Mesendoderm (in vitro differentiated cells): ENCODE data around the gene SF3B6.

Experiments
- DNase-seq: peaks from one replicate; pipeline ENCODE4 v3.0.0; 2013
- H2AK5ac ChIP-seq: 2 replicates; pipeline ENCODE4 v1.6.1; 2013; ENCODE audit warnings: low read length, inconsistent platforms
- H2BK120ac ChIP-seq: 2 replicates; pipeline ENCODE4 v1.6.1; 2013; ENCODE audit warnings: low read depth, mild to moderate bottlenecking, low read length, moderate library complexity, mixed read lengths
- H2BK15ac ChIP-seq: replicated peaks from 2 replicates; pipeline ENCODE4 v1.6.1; 2013; ENCODE audit warnings: low read depth, mild to moderate bottlenecking, moderate library complexity
- H2BK5ac ChIP-seq: 2 replicates; pipeline ENCODE4 v1.6.1; 2013; ENCODE audit warnings: low read length, inconsistent platforms
- H3K18ac ChIP-seq: 2 replicates; pipeline ENCODE4 v1.6.1; 2013; ENCODE audit warnings: mild to moderate bottlenecking, low read length, mixed read lengths
- H3K23ac ChIP-seq: one replicate; pipeline ENCODE4 v1.6.1; 2013; ENCODE audit warnings: low read length
- H3K27ac ChIP-seq: 2 replicates; pipeline ENCODE4 v1.5.1; 2013; ENCODE audit warnings: low read depth, mild to moderate bottlenecking, inconsistent platforms, low read length, moderate library complexity
- H3K27me3 ChIP-seq: 2 replicates; pipeline ENCODE4 v1.6.1; 2013; ENCODE audit warnings: low read length, control low read depth, mild to moderate bottlenecking, inconsistent platforms; ENCODE audit not compliant: insufficient read depth, poor library complexity
- H3K36me3 ChIP-seq: 2 replicates; pipeline ENCODE4 v1.6.1; 2013; ENCODE audit warnings: low read length, inconsistent platforms; ENCODE audit not compliant: control insufficient read depth, insufficient read depth
- H3K4ac ChIP-seq: one replicate; pipeline ENCODE4 v1.6.1; 2013; ENCODE audit warnings: low read depth, mild to moderate bottlenecking, low read length, moderate library complexity
- H3K4me1 ChIP-seq: 2 replicates; pipeline ENCODE4 v1.6.1; 2013; ENCODE audit warnings: low read depth, low read length, inconsistent platforms; ENCODE audit not compliant: control insufficient read depth
- H3K4me2 ChIP-seq: 2 replicates; pipeline ENCODE4 v1.6.1; 2013; ENCODE audit warnings: low read length
- H3K4me3 ChIP-seq: 2 replicates; pipeline ENCODE4 v1.5.1; 2013; ENCODE audit warnings: mild to moderate bottlenecking, low read length
- H3K56ac ChIP-seq: one replicate; pipeline ENCODE4 v1.6.1; 2013; ENCODE audit warnings: low read length
- H3K79me1 ChIP-seq: 2 replicates; pipeline ENCODE4 v1.6.1; 2013; ENCODE audit warnings: low read length, inconsistent platforms
- H3K79me2 ChIP-seq: 2 replicates; pipeline ENCODE4 v1.6.1; 2013; ENCODE audit warnings: mild to moderate bottlenecking, low read length; ENCODE audit not compliant: control insufficient read depth, insufficient read depth
- H3K9ac ChIP-seq: 2 replicates; pipeline ENCODE4 v1.6.1; 2013; ENCODE audit warnings: low read length, inconsistent platforms
- H4K5ac ChIP-seq: one replicate; pipeline ENCODE4 v1.6.1; 2013; ENCODE audit warnings: low read length
- H4K8ac ChIP-seq: one replicate; pipeline ENCODE4 v1.6.1; 2013; ENCODE audit warnings: low read depth, mild to moderate bottlenecking, control low read depth, low read length, moderate library complexity
- WGBS: extraction: QIAGEN DNeasy Blood & Tissue Kit; methylation state at CpG from one replicate; pipeline ENCODE4 v1.1.7; 2013; ENCODE audit warnings: low lambda C conversion rate, missing lambda C conversion rate; ENCODE audit not compliant: insufficient coverage; ENCODE audit errors: extremely low coverage; 5-methylcytosine and 5-hydroxymethylcytosine counted together

SF3B6 gene

DNA sequence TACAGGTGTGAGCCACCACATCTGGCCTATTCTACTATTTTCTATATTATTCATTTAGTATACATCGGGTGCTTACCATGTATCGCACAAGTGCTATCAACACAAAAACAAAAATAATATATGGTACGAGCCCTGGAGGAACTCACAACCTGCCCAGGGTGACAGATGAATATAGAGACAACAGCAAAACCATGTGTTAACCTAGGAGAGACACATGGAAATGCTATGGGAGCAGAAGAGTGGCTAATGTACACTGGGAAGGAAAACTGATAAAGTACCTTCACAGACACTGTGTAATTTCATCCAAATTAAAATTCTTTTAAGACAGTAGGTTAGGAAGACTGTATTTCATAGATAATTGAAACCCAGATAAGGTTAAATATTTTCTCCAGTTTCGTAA is 3.9 kb downstream of the SF3B6 start:
- Histone ChIP-seq H4K5ac (no peak overlapping the region), H3K79me1 (peaks cover 12% of the 10 kb centered on the region), H2BK15ac (no peak overlapping the region), H2BK120ac (no peak overlapping the region), H3K23ac (no peak overlapping the region), H2AK5ac (no peak overlapping the region), H2BK5ac (no peak overlapping the region), H3K18ac (no peak overlapping the region), H3K4ac (no peak overlapping the region), H3K36me3 (peaks cover 5% of the 10 kb centered on the region), H3K4me3 (no peak overlapping the region), H3K27ac (no peak overlapping the region), H3K4me1 (no peaks in the 10 kb centered on the region), H3K9ac (no peak overlapping the region), H3K79me2 (peaks cover 11% of the 10 kb centered on the region), H3K56ac (no peak overlapping the region), H4K8ac (no peak overlapping the region), H3K27me3 (no peaks in the 10 kb centered on the region), H3K4me2 (no peak overlapping the region)
- DNase-seq: no peak
- no CpG with 5 or more reads among the region's 4 CpGs for WGBS

DNA sequence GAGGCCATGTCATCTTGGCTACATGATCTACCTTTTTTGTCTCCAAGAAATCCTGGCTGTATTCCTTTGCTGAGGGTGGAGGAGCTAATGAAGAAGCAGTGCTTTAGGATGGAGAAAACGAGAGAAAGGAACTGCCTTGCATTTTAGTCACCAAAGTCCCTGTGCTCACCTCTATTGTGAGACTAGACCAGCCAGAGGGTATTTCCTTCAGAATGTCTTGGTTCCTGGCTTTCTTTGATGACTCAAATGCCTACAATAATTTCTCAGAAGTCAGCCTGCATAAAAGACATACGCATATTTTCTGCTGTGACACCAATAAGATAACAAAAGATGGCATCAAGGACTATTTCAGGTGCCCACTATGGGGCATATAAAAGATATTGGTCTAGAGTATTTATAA is 10.8 kb downstream of the SF3B6 start:
- H4K8ac ChIP-seq: no peak overlapping the region
- H2BK120ac ChIP-seq: no peak overlapping the region
- H3K4me2 ChIP-seq: no peak overlapping the region
- no peak for DNase-seq
- H3K4me3 ChIP-seq: no peak overlapping the region
- no peak overlapping the region for H3K56ac ChIP-seq
- no peak overlapping the region for H3K23ac ChIP-seq
- peaks cover 2% of the 10 kb centered on the region for H3K36me3 ChIP-seq
- no peak overlapping the region for H2BK5ac ChIP-seq
- no peak overlapping the region for H3K4ac ChIP-seq
- no peak overlapping the region for H3K27ac ChIP-seq
- H3K18ac ChIP-seq: no peak overlapping the region
- H4K5ac ChIP-seq: no peak overlapping the region
- no CpG with 5 or more reads among the region's 2 CpGs for WGBS
- no peaks in the 10 kb centered on the region for H3K79me2 ChIP-seq
- no peak overlapping the region for H2AK5ac ChIP-seq
- H3K4me1 ChIP-seq: no peaks in the 10 kb centered on the region
- H3K27me3 ChIP-seq: no peaks in the 10 kb centered on the region
- H3K9ac ChIP-seq: no peak overlapping the region
- no peak overlapping the region for H2BK15ac ChIP-seq
- peaks cover 4% of the 10 kb centered on the region for H3K79me1 ChIP-seq

- Histone ChIP-seq H2BK5ac (no peak overlapping the region), H3K4me3 (no peak overlapping the region), H4K8ac (no peak overlapping the region), H3K36me3 (no peaks in the 10 kb centered on the region), H3K4me2 (no peak overlapping the region), H3K4me1 (no peaks in the 10 kb centered on the region), H3K18ac (no peak overlapping the region), H3K27me3 (no peaks in the 10 kb centered on the region), H3K56ac (no peak overlapping the region), H2AK5ac (no peak overlapping the region), H3K79me2 (no peaks in the 10 kb centered on the region), H3K79me1 (no peaks in the 10 kb centered on the region), H4K5ac (no peak overlapping the region), H2BK120ac (no peak overlapping the region), H3K23ac (no peak overlapping the region), H3K9ac (no peak overlapping the region), H3K27ac (no peak overlapping the region), H2BK15ac (no peak overlapping the region), H3K4ac (no peak overlapping the region)
- no peak for DNase-seq
- WGBS: no CpG with 5 or more reads among the region's 4 CpGs
Measured at GRCh38 chr2:24058564-24059271, 17.4 kb downstream of the SF3B6 start.

- WGBS: no CpG with 5 or more reads among the region's 6 CpGs
- no peaks in the 10 kb centered on the region for H3K4me1 ChIP-seq
- H3K18ac ChIP-seq: no peak overlapping the region
- no peak overlapping the region for H3K56ac ChIP-seq
- no peak overlapping the region for H2BK5ac ChIP-seq
- no peak overlapping the region for H2AK5ac ChIP-seq
- H4K8ac ChIP-seq: no peak overlapping the region
- no peaks in the 10 kb centered on the region for H3K27me3 ChIP-seq
- no peak overlapping the region for H3K27ac ChIP-seq
- H2BK120ac ChIP-seq: no peak overlapping the region
- H2BK15ac ChIP-seq: no peak overlapping the region
- H3K4ac ChIP-seq: no peak overlapping the region
- H4K5ac ChIP-seq: no peak overlapping the region
- no peaks in the 10 kb centered on the region for H3K79me2 ChIP-seq
- no peak overlapping the region for H3K4me3 ChIP-seq
- no peaks in the 10 kb centered on the region for H3K36me3 ChIP-seq
- H3K79me1 ChIP-seq: no peaks in the 10 kb centered on the region
- no peak overlapping the region for H3K23ac ChIP-seq
- no peak for DNase-seq
- no peak overlapping the region for H3K4me2 ChIP-seq
- no peak overlapping the region for H3K9ac ChIP-seq
Measured at GRCh38 chr2:24055750-24056149, 20.4 kb downstream of the SF3B6 start.

GRCh38 chr2:24054366-24055010 is 21.6 kb downstream of the SF3B6 start:
- Histone ChIP-seq H4K5ac (no peak overlapping the region), H3K79me2 (no peaks in the 10 kb centered on the region), H3K4me3 (no peak overlapping the region), H3K18ac (no peak overlapping the region), H3K27ac (no peak overlapping the region), H3K9ac (no peak overlapping the region), H3K36me3 (no peaks in the 10 kb centered on the region), H2BK5ac (no peak overlapping the region), H2AK5ac (no peak overlapping the region), H2BK15ac (no peak overlapping the region), H3K56ac (no peak overlapping the region), H3K23ac (no peak overlapping the region), H2BK120ac (no peak overlapping the region), H3K27me3 (no peaks in the 10 kb centered on the region), H3K4ac (no peak overlapping the region), H3K79me1 (no peaks in the 10 kb centered on the region), H4K8ac (no peak overlapping the region), H3K4me2 (no peak overlapping the region), H3K4me1 (no peaks in the 10 kb centered on the region)
- DNase-seq: no peak
- WGBS: no CpG with 5 or more reads among the region's 8 CpGs

DNA sequence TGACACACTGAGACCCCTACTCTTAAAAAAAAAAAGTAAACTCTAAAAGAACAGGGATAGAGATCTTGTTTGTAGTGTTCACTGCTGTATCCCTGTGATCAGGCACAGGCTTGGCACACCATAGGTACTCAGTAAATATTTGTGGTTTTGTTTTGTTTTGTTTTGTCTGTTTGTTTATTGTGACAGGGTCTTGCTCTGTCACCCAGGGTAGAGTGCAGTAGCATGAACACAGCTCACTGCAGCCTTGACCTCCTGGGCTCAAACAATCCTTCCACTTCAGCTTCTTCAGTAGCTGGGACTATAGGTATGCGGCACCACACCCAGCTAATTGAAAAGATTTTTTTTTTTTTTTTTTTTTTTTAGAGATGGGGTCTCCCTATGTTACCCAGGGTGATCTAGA is 23.2 kb downstream of the SF3B6 start:
- no peak overlapping the region for H3K4me2 ChIP-seq
- WGBS: no CpG with 5 or more reads among the region's 1 CpG
- DNase-seq: no peak

More for the DNA sequence above, 23.2 kb downstream of the SF3B6 start:
- no peak overlapping the region for H3K56ac ChIP-seq
- no peaks in the 10 kb centered on the region for H3K79me2 ChIP-seq
- no peak overlapping the region for H3K23ac ChIP-seq
- no peak overlapping the region for H3K4ac ChIP-seq
- H3K27ac ChIP-seq: no peak overlapping the region
- H2BK5ac ChIP-seq: no peak overlapping the region
- H3K4me1 ChIP-seq: no peaks in the 10 kb centered on the region
- H3K18ac ChIP-seq: no peak overlapping the region
- H2BK120ac ChIP-seq: no peak overlapping the region
- H2AK5ac ChIP-seq: no peak overlapping the region
- no peaks in the 10 kb centered on the region for H3K27me3 ChIP-seq
- H2BK15ac ChIP-seq: no peak overlapping the region
- no peak overlapping the region for H4K8ac ChIP-seq
- no peaks in the 10 kb centered on the region for H3K36me3 ChIP-seq
- no peaks in the 10 kb centered on the region for H3K79me1 ChIP-seq
- no peak overlapping the region for H3K4me3 ChIP-seq
- H3K9ac ChIP-seq: no peak overlapping the region
- H4K5ac ChIP-seq: no peak overlapping the region
